Measurements from ENCODE around the gene APC. TPM values are rescaled to one million over a fixed set of nuclear protein-coding genes. Genes with fewer than 3 reads are reported as not detected.
A peak's percentile ranks its signal among the peaks of the same experiment; 100 is the strongest.

Gene APC
- total and polyA plus RNA-seq, 2 of the 13 experiments (the other 11 are each of a cell fraction or from before 2014, with no cell fraction given) = 6.1 to 19.0 TPM

- TF ChIP-seq ZHX2 (IDR thresholded peaks at IDR 0.05; ENCODE audit: low read depth) = no peak
- peak; percentile 89; the same call in 1 of the 2 replicates for TF ChIP-seq ZHX2 (CRISPR knock-in tag; IDR thresholded peaks at IDR 0.05; ENCODE audit: borderline replicate concordance)
- TF ChIP-seq MAFG (CRISPR knock-in tag; IDR thresholded peaks at IDR 0.05) = no peak
- no peak for TF ChIP-seq NCOA1 (CRISPR knock-in tag; IDR thresholded peaks at IDR 0.05)
- no peak for TF ChIP-seq BCL3 (CRISPR knock-in tag; IDR thresholded peaks at IDR 0.05)
- no peak; the same call in 1 of the 2 replicates for TF ChIP-seq HOXA9 (CRISPR knock-in tag; IDR thresholded peaks at IDR 0.05; ENCODE audit: borderline replicate concordance)
- TF ChIP-seq ZNF34 (CRISPR knock-in tag; IDR thresholded peaks at IDR 0.05; ENCODE audit: borderline replicate concordance) = no peak
- peak; percentile 78; the same call in 1 of the 2 replicates for TF ChIP-seq ZIK1 (CRISPR knock-in tag; IDR thresholded peaks at IDR 0.05; ENCODE audit: borderline replicate concordance, low read depth)
- TF ChIP-seq ZNF567 (CRISPR knock-in tag; IDR thresholded peaks at IDR 0.05; ENCODE audit: borderline replicate concordance) = no peak
- peak; percentile 54; the same call in 1 of the 2 replicates for TF ChIP-seq CC2D1A (CRISPR knock-in tag; IDR thresholded peaks at IDR 0.05)
- no peak for TF ChIP-seq SRSF9 (IDR thresholded peaks at IDR 0.05; ENCODE audit: borderline replicate concordance, insufficient read depth, low read depth, low read length, poor library complexity, severe bottlenecking)
- peak; percentile 92 for TF ChIP-seq GABPA (IDR thresholded peaks at IDR 0.05; ENCODE audit: low read depth, low read length)
- peak; percentile 98 for TF ChIP-seq GABPA (CRISPR knock-in tag; IDR thresholded peaks at IDR 0.05; ENCODE audit: low read depth)
- no peak for TF ChIP-seq BHLHE40 (IDR thresholded peaks at IDR 0.05; ENCODE audit: low read length)
- TF ChIP-seq CREB3 (CRISPR knock-in tag; IDR thresholded peaks at IDR 0.05) = peak; percentile 98
- 0 out of 2 replicates have a peak, but pooled peaks have one; percentile 31 for TF ChIP-seq SIX4 (CRISPR knock-in tag; IDR thresholded peaks at IDR 0.05)
- no peak for TF ChIP-seq ZNF660 (CRISPR knock-in tag; IDR thresholded peaks at IDR 0.05; ENCODE audit: borderline replicate concordance, low read depth)
- peak; percentile 37; the same call in 1 of the 2 replicates for TF ChIP-seq ZNF337 (CRISPR knock-in tag; IDR thresholded peaks at IDR 0.05; ENCODE audit: borderline replicate concordance, low read depth)
- no peak for TF ChIP-seq ZNF550 (CRISPR knock-in tag; IDR thresholded peaks at IDR 0.05; ENCODE audit: borderline replicate concordance)
Measured at GRCh38 chr5:112860929-112861637, 123.4 kb downstream of the APC start, which contains the start of gene SRP19 (continued).
